ENCODE data around the gene HLA-B.
"Not testable (repeated sequence)": the region's sequence is repeated elsewhere in the genome, so short reads cannot be mapped to it uniquely, and the experiment has no call there.

Gene HLA-B

GRCh38 chr6:31385041-31385440, 28.1 kb upstream of the HLA-B start:
- no peak for FAIRE-seq
- no peak for DNase-seq (ENCODE audit: low spot score)

GRCh38 chr6:31383149-31383548, 26.2 kb upstream of the HLA-B start:
- FAIRE-seq (no peak), DNase-seq (ENCODE audit: low spot score) (peak; percentile 58)

- FAIRE-seq (no peak), DNase-seq (ENCODE audit: low spot score) (no peak)
Measured at GRCh38 chr6:31381666-31382065, 24.7 kb upstream of the HLA-B start.

GRCh38 chr6:31379850-31380249, 22.9 kb upstream of the HLA-B start:
- DNase-seq (ENCODE audit: low spot score) (no peak), FAIRE-seq (no peak)

- FAIRE-seq, result no peak
- no peak for DNase-seq (ENCODE audit: low spot score)
Measured at GRCh38 chr6:31378721-31379103, 21.7 kb upstream of the HLA-B start.

GRCh38 chr6:31378062-31378720, 21.2 kb upstream of the HLA-B start:
- FAIRE-seq, result no peak

GRCh38 chr6:31377029-31377428, 20.1 kb upstream of the HLA-B start:
- FAIRE-seq (no peak), DNase-seq (ENCODE audit: low spot score) (no peak)

More at GRCh38 chr6:31378062-31378720, 21.2 kb upstream of the HLA-B start:
- DNase-seq (ENCODE audit: low spot score), result no peak

GRCh38 chr6:31375699-31376098, 18.7 kb upstream of the HLA-B start:
- no peak for FAIRE-seq
- DNase-seq (ENCODE audit: low spot score), result no peak

- DNase-seq (ENCODE audit: low spot score); FAIRE-seq: not testable (repeated sequence)
Measured at GRCh38 chr6:31374118-31374517, 17.1 kb upstream of the HLA-B start.

GRCh38 chr6:31368461-31368860, 11.5 kb upstream of the HLA-B start:
- DNase-seq (ENCODE audit: low spot score), result no peak
- FAIRE-seq, result no peak

GRCh38 chr6:31366693-31367470, 9.9 kb upstream of the HLA-B start:
- peak; percentile 94 for FAIRE-seq
- DNase-seq (ENCODE audit: low spot score), result peak; percentile 87

- DNase-seq (ENCODE audit: low spot score), result no peak
Measured at GRCh38 chr6:31365864-31366263, 8.9 kb upstream of the HLA-B start.

GRCh38 chr6:31363811-31364210, 6.8 kb upstream of the HLA-B start:
- DNase-seq (ENCODE audit: low spot score), result no peak
- FAIRE-seq, result no peak

More at GRCh38 chr6:31365864-31366263, 8.9 kb upstream of the HLA-B start:
- no peak for FAIRE-seq

- no peak for DNase-seq (ENCODE audit: low spot score)
- FAIRE-seq, result no peak
Measured at GRCh38 chr6:31362751-31363150, 5.8 kb upstream of the HLA-B start.

- no peak for DNase-seq (ENCODE audit: low spot score)
- no peak for FAIRE-seq
Measured at GRCh38 chr6:31359581-31359980, 2.6 kb upstream of the HLA-B start.

GRCh38 chr6:31358302-31358701, 1.3 kb upstream of the HLA-B start:
- FAIRE-seq (no peak), DNase-seq (ENCODE audit: low spot score) (no peak)

- DNase-seq (ENCODE audit: low spot score) (no peak), FAIRE-seq (no peak)
Measured at GRCh38 chr6:31357886-31358285, 907 bp upstream of the HLA-B start.

- FAIRE-seq, result no peak
- no peak for DNase-seq (ENCODE audit: low spot score)
Measured at GRCh38 chr6:31356216-31356945, 598 bp downstream of the HLA-B start.

- FAIRE-seq, result no peak
Measured at GRCh38 chr6:31355583-31355948, 1.4 kb downstream of the HLA-B start.

GRCh38 chr6:31354864-31355582, 2.0 kb downstream of the HLA-B start:
- no peak for DNase-seq (ENCODE audit: low spot score)
- FAIRE-seq, result no peak

More at GRCh38 chr6:31355583-31355948, 1.4 kb downstream of the HLA-B start:
- no peak for DNase-seq (ENCODE audit: low spot score)

- no peak for FAIRE-seq
Measured at GRCh38 chr6:31354158-31354863, 2.7 kb downstream of the HLA-B start.

More at GRCh38 chr6:31354158-31354863, 2.7 kb downstream of the HLA-B start:
- DNase-seq (ENCODE audit: low spot score), result no peak
